ENCODE results near the gene MEI1.

Gene MEI1

GRCh38 chr22:41793871-41794270 is 94.6 kb downstream of the MEI1 start:
- no peak for DNase-seq

GRCh38 chr22:41798736-41799135 is 99.4 kb downstream of the MEI1 start:
- no peak for DNase-seq

GRCh38 chr22:41799486-41800347 is 100.4 kb downstream of the MEI1 start:
- DNase-seq, result peak; percentile 21

GRCh38 chr22:41800348-41801146 is 101.2 kb downstream of the MEI1 start, which contains the start of gene CCDC134:
Gene CCDC134 (plus strand): TSS chr22:41800679. CDS start chr22:41808891, 8,212 bp downstream.
- DNase-seq, result peak; percentile 91

- DNase-seq, result no peak
These were observed 102.0 kb downstream of the MEI1 start for GRCh38 chr22:41801147-41801819.

GRCh38 chr22:41801886-41802285 is 102.6 kb downstream of the MEI1 start:
- no peak for DNase-seq

GRCh38 chr22:41805639-41806038 is 106.3 kb downstream of the MEI1 start:
- DNase-seq, result no peak

- DNase-seq, result no peak
These were observed 109.1 kb downstream of the MEI1 start for GRCh38 chr22:41808400-41808799.

GRCh38 chr22:41810022-41810421 is 110.7 kb downstream of the MEI1 start:
- no peak for DNase-seq

GRCh38 chr22:41812805-41813545 is 113.7 kb downstream of the MEI1 start:
- no peak for DNase-seq

- DNase-seq, result no peak
These were observed 114.6 kb downstream of the MEI1 start for GRCh38 chr22:41813726-41814410.

- no peak for DNase-seq
These were observed 116.4 kb downstream of the MEI1 start for GRCh38 chr22:41815716-41816115.

- DNase-seq, result no peak
These were observed 116.9 kb downstream of the MEI1 start for GRCh38 chr22:41816241-41816640.

GRCh38 chr22:41816871-41817270 is 117.6 kb downstream of the MEI1 start:
- DNase-seq, result no peak

GRCh38 chr22:41818011-41818410 is 118.7 kb downstream of the MEI1 start:
- no peak for DNase-seq

GRCh38 chr22:41818596-41818995 is 119.3 kb downstream of the MEI1 start:
- DNase-seq, result no peak

- no peak for DNase-seq
These were observed 120.0 kb downstream of the MEI1 start for GRCh38 chr22:41819257-41819656.

- no peak for DNase-seq
These were observed 121.1 kb downstream of the MEI1 start for GRCh38 chr22:41820447-41820846.

GRCh38 chr22:41821471-41822316 is 122.4 kb downstream of the MEI1 start:
- DNase-seq, result no peak

- peak; percentile 88 for DNase-seq
These were observed 123.2 kb downstream of the MEI1 start for GRCh38 chr22:41822317-41823057.
